ENCODE results near the gene PMM1.

DNA sequence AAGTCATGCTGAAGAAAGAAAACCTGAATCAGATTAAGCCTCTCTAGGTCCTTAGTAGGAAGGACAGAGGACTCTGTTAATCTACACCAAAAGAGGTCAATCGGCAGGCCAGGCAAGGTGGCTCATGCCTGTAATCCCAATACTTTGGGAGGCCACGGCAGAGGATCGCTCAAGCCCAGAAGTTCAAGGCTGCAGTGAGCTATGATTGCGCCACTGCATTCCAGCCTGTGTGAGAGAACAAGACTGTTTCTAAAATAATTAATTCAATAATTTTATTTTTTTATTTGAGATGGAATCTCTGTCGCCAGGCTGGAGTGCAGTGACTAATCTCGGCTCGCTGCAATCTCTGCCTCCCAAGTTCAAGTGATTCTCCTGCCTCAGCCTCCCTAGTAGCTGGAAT lies 35.9 kb upstream of the PMM1 start:
- TF ChIP-seq, protein P1, sequence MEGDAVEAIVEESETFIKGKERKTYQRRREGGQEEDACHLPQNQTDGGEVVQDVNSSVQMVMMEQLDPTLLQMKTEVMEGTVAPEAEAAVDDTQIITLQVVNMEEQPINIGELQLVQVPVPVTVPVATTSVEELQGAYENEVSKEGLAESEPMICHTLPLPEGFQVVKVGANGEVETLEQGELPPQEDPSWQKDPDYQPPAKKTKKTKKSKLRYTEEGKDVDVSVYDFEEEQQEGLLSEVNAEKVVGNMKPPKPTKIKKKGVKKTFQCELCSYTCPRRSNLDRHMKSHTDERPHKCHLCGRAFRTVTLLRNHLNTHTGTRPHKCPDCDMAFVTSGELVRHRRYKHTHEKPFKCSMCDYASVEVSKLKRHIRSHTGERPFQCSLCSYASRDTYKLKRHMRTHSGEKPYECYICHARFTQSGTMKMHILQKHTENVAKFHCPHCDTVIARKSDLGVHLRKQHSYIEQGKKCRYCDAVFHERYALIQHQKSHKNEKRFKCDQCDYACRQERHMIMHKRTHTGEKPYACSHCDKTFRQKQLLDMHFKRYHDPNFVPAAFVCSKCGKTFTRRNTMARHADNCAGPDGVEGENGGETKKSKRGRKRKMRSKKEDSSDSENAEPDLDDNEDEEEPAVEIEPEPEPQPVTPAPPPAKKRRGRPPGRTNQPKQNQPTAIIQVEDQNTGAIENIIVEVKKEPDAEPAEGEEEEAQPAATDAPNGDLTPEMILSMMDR (IDR thresholded peaks at IDR 0.05), result no peak
- TF ChIP-seq POLR2A (IDR thresholded peaks at IDR 0.05), result no peak
- TF ChIP-seq EP300 (IDR thresholded peaks at IDR 0.05), result no peak
